Neural progenitor cell (in vitro differentiated cells): ENCODE data around the gene MAT2A. TPM values are rescaled to one million over a fixed set of nuclear protein-coding genes. Genes with fewer than 3 reads are reported as not detected.

Experiments used
- DNase-seq: peaks from one replicate; pipeline ENCODE4 v3.0.0-alpha.2; 2016; ENCODE audit warnings: low spot score
- H2AFZ ChIP-seq: fragments of 200-600 bp; sonication (generic); replicated peaks from 2 replicates; pipeline ENCODE4 v1.6.1; 2016; ENCODE audit warnings: antibody characterized with exemption
- H3F3A ChIP-seq: fragments of 200-600 bp; sonication (generic); 2 replicates; pipeline ENCODE4 v1.6.1; 2016; ENCODE audit warnings: antibody characterized with exemption, low read depth
- H3K27ac ChIP-seq: fragments of 200-600 bp; sonication (generic); 2 replicates; pipeline ENCODE4 v1.5.1; 2016; ENCODE audit warnings: mild to moderate bottlenecking
- H3K27me3 ChIP-seq: fragments of 200-600 bp; sonication (generic); 2 replicates; pipeline ENCODE4 v1.6.1; 2016; ENCODE audit warnings: mild to moderate bottlenecking, moderate library complexity
- H3K36me3 ChIP-seq: fragments of 200-600 bp; sonication (generic); 2 replicates; pipeline ENCODE4 v1.5.1; 2016
- H3K4me1 ChIP-seq: fragments of 200-600 bp; sonication (generic); 2 replicates; pipeline ENCODE4 v1.6.1; 2016; ENCODE audit warnings: mixed run types
- H3K4me2 ChIP-seq: fragments of 200-600 bp; sonication (generic); 2 replicates; pipeline ENCODE4 v1.6.1; 2016
- H3K4me3 ChIP-seq: fragments of 200-600 bp; sonication (generic); 2 replicates; pipeline ENCODE4 v1.5.1; 2016
- H3K79me2 ChIP-seq: fragments of 200-600 bp; sonication (generic); 2 replicates; pipeline ENCODE4 v1.6.1; 2016; ENCODE audit warnings: low read depth
- H3K9ac ChIP-seq: fragments of 200-600 bp; sonication (generic); 2 replicates; pipeline ENCODE4 v1.6.1; 2016
- H3K9me3 ChIP-seq: fragments of 200-600 bp; sonication (generic); 2 replicates; pipeline ENCODE4 v1.5.1; 2016; ENCODE audit warnings: low read depth
- H4K20me1 ChIP-seq: fragments of 200-600 bp; sonication (generic); 2 replicates; pipeline ENCODE4 v1.6.1; 2016; ENCODE audit warnings: low read depth
- H3K27ac Mint-ChIP-seq: 3 replicates; pipeline ENCODE4 v1.8.0; 2021; ENCODE audit warnings: mixed read lengths
- H3K27me3 Mint-ChIP-seq: 2 replicates; pipeline ENCODE4 v1.8.0; 2022; ENCODE audit warnings: low read depth, mild to moderate bottlenecking, inconsistent platforms, moderate library complexity, mixed read lengths; ENCODE audit not compliant: insufficient read depth
- H3K36me3 Mint-ChIP-seq: 3 replicates; pipeline ENCODE4 v1.8.0; 2021; ENCODE audit warnings: mixed read lengths
- H3K4me1 Mint-ChIP-seq: 3 replicates; pipeline ENCODE4 v1.8.0; 2021; ENCODE audit warnings: mixed read lengths
- H3K4me3 Mint-ChIP-seq: 3 replicates; pipeline ENCODE4 v1.8.0; 2021; ENCODE audit warnings: mild to moderate bottlenecking, moderate library complexity, mixed read lengths
- H3K9me3 Mint-ChIP-seq: 3 replicates; pipeline ENCODE4 v1.8.0; 2020; ENCODE audit warnings: mixed read lengths
- EZH2 ChIP-seq: fragments of 200-600 bp; sonication (generic); IDR thresholded peaks from 2 replicates; pipeline ENCODE4 v1.6.1; 2017; ENCODE audit warnings: antibody characterized with exemption, mild to moderate bottlenecking, moderate library complexity
- EZH2phosphoT487 ChIP-seq: fragments of 200-600 bp; sonication (generic); IDR thresholded peaks from 2 replicates; pipeline ENCODE4 v1.6.1; 2017; ENCODE audit warnings: antibody characterized with exemption
- total RNA-seq: library from RNA; depleted of rRNA; stranded (reverse); fragments of >200 nt; gene quantifications from 2 replicates; pipeline ENCODE4 v1.2.3, GENCODE V29; 2015; ENCODE audit warnings: low replicate concordance
- TF ChIP-seq, protein P1 (sequence below): fragments of 200-600 bp; sonication (generic); IDR thresholded peaks from 2 replicates; pipeline ENCODE4 v1.5.1; 2017; ENCODE audit warnings: antibody characterized with exemption, mild to moderate bottlenecking

The MAT2A gene
- total RNA-seq, 1 donor from 2014 or later: 221 TPM

DNA sequence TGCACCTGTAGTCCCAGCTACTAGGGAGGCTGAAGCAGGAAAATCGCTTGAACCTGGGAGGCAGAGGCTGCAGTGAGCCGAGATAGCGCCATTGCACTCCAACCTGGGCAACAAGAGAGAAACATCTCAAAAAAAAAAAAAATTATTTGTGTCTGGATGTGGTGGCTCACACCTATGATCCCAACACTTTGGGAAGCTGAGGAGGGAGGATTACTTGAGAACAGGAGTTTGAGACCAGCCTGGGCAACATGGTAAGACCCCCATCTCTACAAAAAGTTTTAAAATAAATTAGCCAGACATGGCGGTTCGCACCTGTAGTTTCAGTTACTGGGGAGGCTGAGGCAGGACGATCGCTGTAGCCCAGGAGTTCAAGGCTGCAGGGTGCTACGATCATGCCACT lies 36.8 kb downstream of the MAT2A start:
- no peak overlapping the region for H3K27ac ChIP-seq
- no peak overlapping the region for H2AFZ ChIP-seq
- H3F3A ChIP-seq: peaks cover 17% of the 10 kb centered on the region
- DNase-seq: no peak
- H3K9ac ChIP-seq: no peak overlapping the region
- no peaks in the 10 kb centered on the region for H3K36me3 ChIP-seq
- peaks cover 34% of the 10 kb centered on the region for H3K4me1 ChIP-seq
- H3K4me2 ChIP-seq: no peak overlapping the region
- Mint-ChIP-seq H3K27ac (no peak overlapping the region), H3K9me3 (no peaks in the 10 kb centered on the region), H3K4me3 (no peak overlapping the region), H3K27me3 (peaks cover 11% of the 10 kb centered on the region), H3K36me3 (no peaks in the 10 kb centered on the region), H3K4me1 (peaks cover 42% of the 10 kb centered on the region)
- TF ChIP-seq EZH2phosphoT487: no peak
- TF ChIP-seq, protein P1, sequence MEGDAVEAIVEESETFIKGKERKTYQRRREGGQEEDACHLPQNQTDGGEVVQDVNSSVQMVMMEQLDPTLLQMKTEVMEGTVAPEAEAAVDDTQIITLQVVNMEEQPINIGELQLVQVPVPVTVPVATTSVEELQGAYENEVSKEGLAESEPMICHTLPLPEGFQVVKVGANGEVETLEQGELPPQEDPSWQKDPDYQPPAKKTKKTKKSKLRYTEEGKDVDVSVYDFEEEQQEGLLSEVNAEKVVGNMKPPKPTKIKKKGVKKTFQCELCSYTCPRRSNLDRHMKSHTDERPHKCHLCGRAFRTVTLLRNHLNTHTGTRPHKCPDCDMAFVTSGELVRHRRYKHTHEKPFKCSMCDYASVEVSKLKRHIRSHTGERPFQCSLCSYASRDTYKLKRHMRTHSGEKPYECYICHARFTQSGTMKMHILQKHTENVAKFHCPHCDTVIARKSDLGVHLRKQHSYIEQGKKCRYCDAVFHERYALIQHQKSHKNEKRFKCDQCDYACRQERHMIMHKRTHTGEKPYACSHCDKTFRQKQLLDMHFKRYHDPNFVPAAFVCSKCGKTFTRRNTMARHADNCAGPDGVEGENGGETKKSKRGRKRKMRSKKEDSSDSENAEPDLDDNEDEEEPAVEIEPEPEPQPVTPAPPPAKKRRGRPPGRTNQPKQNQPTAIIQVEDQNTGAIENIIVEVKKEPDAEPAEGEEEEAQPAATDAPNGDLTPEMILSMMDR: no peak
- no peak for TF ChIP-seq EZH2
- H3K4me3 ChIP-seq: no peak overlapping the region
- no peaks in the 10 kb centered on the region for H3K9me3 ChIP-seq
- no peaks in the 10 kb centered on the region for H4K20me1 ChIP-seq
- H3K79me2 ChIP-seq: no peaks in the 10 kb centered on the region
- peaks cover 98% of the 10 kb centered on the region for H3K27me3 ChIP-seq

DNA sequence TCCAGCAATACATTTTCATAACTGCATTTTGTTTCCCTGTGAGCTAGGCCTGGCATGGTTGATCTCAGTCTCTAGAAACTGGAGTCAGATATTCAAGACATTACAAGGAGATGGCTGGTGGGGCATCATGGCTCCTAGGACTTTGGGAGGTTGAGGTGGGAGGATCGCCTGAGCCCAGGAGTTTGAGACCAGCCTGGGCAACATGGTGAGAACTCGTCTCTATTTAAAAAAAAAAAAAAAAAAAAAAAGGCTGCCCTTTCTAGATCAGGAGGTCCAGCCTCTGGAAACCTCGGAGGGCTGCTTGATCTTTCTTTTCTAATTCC lies 38.1 kb downstream of the MAT2A start:
- Histone ChIP-seq H3K79me2 (no peaks in the 10 kb centered on the region), H3F3A (peaks cover 15% of the 10 kb centered on the region), H4K20me1 (no peaks in the 10 kb centered on the region), H3K9me3 (no peaks in the 10 kb centered on the region), H3K27me3 (peaks cover 98% of the 10 kb centered on the region), H3K36me3 (no peaks in the 10 kb centered on the region), H3K9ac (no peak overlapping the region), H2AFZ (peak overlapping the region; percentile 76), H3K4me3 (peak overlapping the region; percentile 35), H3K4me1 (peaks cover 34% of the 10 kb centered on the region), H3K27ac (no peak overlapping the region), H3K4me2 (peak overlapping the region; percentile 50)
- peaks cover 49% of the 10 kb centered on the region for H3K4me1 Mint-ChIP-seq
- H3K4me3 Mint-ChIP-seq: peak overlapping the region; percentile 73
- peaks cover 9% of the 10 kb centered on the region for H3K27me3 Mint-ChIP-seq
- H3K9me3 Mint-ChIP-seq: no peaks in the 10 kb centered on the region
- no peak for DNase-seq
- TF ChIP-seq, protein P1: no peak
- TF ChIP-seq EZH2 (no peak), EZH2phosphoT487 (no peak)
- H3K36me3 Mint-ChIP-seq: peaks cover 2% of the 10 kb centered on the region
- H3K27ac Mint-ChIP-seq: peak overlapping the region; percentile 96

DNA sequence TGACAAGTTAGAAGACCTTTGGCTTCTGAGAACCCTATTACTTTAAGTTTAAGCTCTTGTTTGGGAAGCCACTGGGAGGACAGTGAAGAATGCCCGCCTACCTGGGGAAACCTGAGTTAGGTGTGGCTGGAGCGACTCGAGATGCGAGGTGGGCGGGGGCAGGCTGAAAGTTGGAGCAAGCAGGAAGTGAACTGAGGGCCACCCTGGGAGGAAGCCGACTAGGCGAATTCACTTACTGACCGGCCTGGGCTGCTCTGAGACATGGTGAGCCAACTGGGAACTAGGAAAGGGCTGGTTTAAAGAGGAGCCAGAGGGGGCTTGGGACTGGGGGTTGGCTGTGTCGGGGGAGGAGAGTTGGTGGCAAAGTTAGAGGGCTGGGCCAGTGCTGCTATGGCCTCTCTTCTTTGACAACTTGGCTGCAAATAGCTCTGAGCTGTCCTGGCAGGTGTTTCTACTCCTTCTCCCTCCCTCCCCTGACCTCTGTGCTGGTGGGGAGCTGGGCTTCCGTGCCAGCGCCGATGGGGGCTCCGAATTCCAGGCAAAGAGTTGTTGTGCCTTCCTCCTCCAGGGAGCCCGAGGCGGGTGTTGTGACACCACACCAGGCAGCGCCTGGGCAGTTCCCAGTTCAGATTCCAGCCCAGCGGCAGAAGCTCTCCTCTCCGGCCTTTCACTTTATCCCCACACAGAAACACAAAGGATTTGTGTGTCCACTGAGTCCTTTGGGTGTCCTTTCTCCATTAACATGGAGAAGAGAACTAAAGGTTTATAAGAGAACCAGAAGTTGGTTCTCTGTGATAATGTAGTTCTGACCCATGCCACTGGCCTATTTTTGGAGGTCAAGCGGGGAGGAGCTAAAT lies 38.6 kb downstream of the MAT2A start, which contains the start of gene VAMP8:
VAMP8 (plus strand) TSS at position 201 of the 857 bp plus-strand sequence; CDS start at position 262, 61 bp downstream.
- Histone ChIP-seq H3K79me2 (no peaks in the 10 kb centered on the region), H4K20me1 (no peaks in the 10 kb centered on the region), H3K27ac (no peak within 1 kb of the TSS), H3K27me3 (peaks cover 98% of the 10 kb centered on the region), H3K36me3 (no peaks in the 10 kb centered on the region), H3K4me1 (peaks cover 28% of the 10 kb centered on the region), H3F3A (peaks cover 10% of the 10 kb centered on the region), H3K4me2 (peak within 1 kb of the TSS; percentile 50), H3K9me3 (no peaks in the 10 kb centered on the region), H3K9ac (no peak within 1 kb of the TSS), H2AFZ (peak within 1 kb of the TSS; percentile 76), H3K4me3 (peak within 1 kb of the TSS; percentile 35)
- TF ChIP-seq EZH2 (no peak), EZH2phosphoT487 (no peak)
- TF ChIP-seq, protein P1: no peak
- H3K27ac Mint-ChIP-seq: peak within 1 kb of the TSS; percentile 96
- H3K36me3 Mint-ChIP-seq: peaks cover 2% of the 10 kb centered on the region
- peaks cover 9% of the 10 kb centered on the region for H3K27me3 Mint-ChIP-seq
- H3K4me3 Mint-ChIP-seq: peak within 1 kb of the TSS; percentile 75
- H3K9me3 Mint-ChIP-seq: no peaks in the 10 kb centered on the region
- peak; percentile 31 for DNase-seq
- H3K4me1 Mint-ChIP-seq: peaks cover 47% of the 10 kb centered on the region
